H1 (cell line): Measurements from ENCODE around the gene ZNF408.

ENCODE experiments used
- BACH1 ChIP-seq: IDR thresholded peaks from 2 replicates; pipeline ENCODE4 v1.6.1; 2012; ENCODE audit warnings: low read length, improper control_type of control experiment
- CHD2 ChIP-seq: IDR thresholded peaks from 2 replicates; pipeline ENCODE4 v1.6.1; 2012; ENCODE audit warnings: low read length, improper control_type of control experiment
- CREB1 ChIP-seq: IDR thresholded peaks from 2 replicates; pipeline ENCODE4 v1.6.1; 2012; ENCODE audit warnings: inconsistent platforms
- EZH2 ChIP-seq: fragments of 200-600 bp; sonication (generic); IDR thresholded peaks from 2 replicates; pipeline ENCODE4 v1.7.1; 2012; ENCODE audit warnings: low read depth, mild to moderate bottlenecking, moderate library complexity, low read length, inconsistent platforms; ENCODE audit not compliant: severe bottlenecking
- JUND ChIP-seq: IDR thresholded peaks from 2 replicates; pipeline ENCODE4 v1.6.1; 2011; ENCODE audit warnings: mild to moderate bottlenecking, improper control_type of control experiment, low read length
- POLR2AphosphoS5 ChIP-seq: IDR thresholded peaks from 2 replicates; pipeline ENCODE4 v1.6.1; 2011; ENCODE audit warnings: low read depth, low read length
- RAD21 ChIP-seq, 2 experiments: IDR thresholded peaks in 1 of 2; conservative IDR thresholded peaks in 1 of 2; 2 replicates each; pipeline ENCODE4 v1.6.1; 2011; ENCODE audit warnings: low read depth in 2 of 2, low read length in 2 of 2, improper control_type of control experiment in 1 of 2, inconsistent platforms in 1 of 2, mild to moderate bottlenecking in 1 of 2, moderate library complexity in 1 of 2
- ZNF274 ChIP-seq: IDR thresholded peaks from 2 replicates; pipeline ENCODE4 v1.7.0; 2012; ENCODE audit warnings: low read length, borderline replicate concordance; ENCODE audit errors: extremely low read depth
- TF ChIP-seq, protein P1 (sequence below): IDR thresholded peaks from 2 replicates; pipeline ENCODE4 v1.6.1; 2011; ENCODE audit warnings: low read length, improper control_type of control experiment
- TF ChIP-seq, protein P2 (sequence below), 3 experiments: IDR thresholded peaks; 1 replicate in 2 of 3; 2 replicates in 1 of 3; pipeline versions ENCODE4 v1.5.1 to v1.6.1; 2011; ENCODE audit warnings: low read length in 3 of 3, mild to moderate bottlenecking in 3 of 3, inconsistent platforms in 2 of 3, low read depth in 1 of 3, moderate library complexity in 1 of 3; ENCODE audit not compliant: insufficient read depth in 1 of 3; ENCODE audit errors: control extremely low read depth in 1 of 3

DNA sequence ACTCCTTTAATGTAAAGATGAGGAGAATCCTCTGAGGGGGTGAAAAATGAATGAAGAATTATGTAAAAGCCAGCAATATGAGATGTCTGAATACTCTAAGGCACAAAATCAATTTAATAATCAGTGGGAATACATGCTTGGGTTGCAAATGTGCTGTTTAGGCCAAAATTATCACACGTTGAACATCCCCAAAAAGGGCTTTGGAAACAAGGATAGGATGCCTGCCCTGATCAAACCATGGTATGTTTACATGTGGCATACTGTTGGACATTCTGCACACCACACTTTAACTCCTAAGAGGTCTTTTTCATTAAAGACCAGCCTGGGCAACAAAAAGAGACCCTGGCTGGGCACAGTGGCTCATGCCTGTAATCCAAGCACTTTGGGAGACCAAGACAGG lies 44.5 kb downstream of the ZNF408 start:
- TF ChIP-seq, protein P1, sequence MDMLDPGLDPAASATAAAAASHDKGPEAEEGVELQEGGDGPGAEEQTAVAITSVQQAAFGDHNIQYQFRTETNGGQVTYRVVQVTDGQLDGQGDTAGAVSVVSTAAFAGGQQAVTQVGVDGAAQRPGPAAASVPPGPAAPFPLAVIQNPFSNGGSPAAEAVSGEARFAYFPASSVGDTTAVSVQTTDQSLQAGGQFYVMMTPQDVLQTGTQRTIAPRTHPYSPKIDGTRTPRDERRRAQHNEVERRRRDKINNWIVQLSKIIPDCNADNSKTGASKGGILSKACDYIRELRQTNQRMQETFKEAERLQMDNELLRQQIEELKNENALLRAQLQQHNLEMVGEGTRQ, result no peak
- TF ChIP-seq, protein P2, sequence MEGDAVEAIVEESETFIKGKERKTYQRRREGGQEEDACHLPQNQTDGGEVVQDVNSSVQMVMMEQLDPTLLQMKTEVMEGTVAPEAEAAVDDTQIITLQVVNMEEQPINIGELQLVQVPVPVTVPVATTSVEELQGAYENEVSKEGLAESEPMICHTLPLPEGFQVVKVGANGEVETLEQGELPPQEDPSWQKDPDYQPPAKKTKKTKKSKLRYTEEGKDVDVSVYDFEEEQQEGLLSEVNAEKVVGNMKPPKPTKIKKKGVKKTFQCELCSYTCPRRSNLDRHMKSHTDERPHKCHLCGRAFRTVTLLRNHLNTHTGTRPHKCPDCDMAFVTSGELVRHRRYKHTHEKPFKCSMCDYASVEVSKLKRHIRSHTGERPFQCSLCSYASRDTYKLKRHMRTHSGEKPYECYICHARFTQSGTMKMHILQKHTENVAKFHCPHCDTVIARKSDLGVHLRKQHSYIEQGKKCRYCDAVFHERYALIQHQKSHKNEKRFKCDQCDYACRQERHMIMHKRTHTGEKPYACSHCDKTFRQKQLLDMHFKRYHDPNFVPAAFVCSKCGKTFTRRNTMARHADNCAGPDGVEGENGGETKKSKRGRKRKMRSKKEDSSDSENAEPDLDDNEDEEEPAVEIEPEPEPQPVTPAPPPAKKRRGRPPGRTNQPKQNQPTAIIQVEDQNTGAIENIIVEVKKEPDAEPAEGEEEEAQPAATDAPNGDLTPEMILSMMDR (IDR thresholded peaks at IDR 0.05; ENCODE audit: control extremely low read depth in 1 of 3, insufficient read depth in 1 of 3, low read depth in 1 of 3, low read length in 3 of 3), result no peak
- no peak for TF ChIP-seq RAD21 (IDR thresholded peaks at IDR 0.05 in 1 of 2, conservative IDR thresholded peaks at IDR 0.05 in 1 of 2; ENCODE audit: low read depth in 2 of 2, low read length in 2 of 2)
- no peak for TF ChIP-seq EZH2
- no peak for TF ChIP-seq BACH1
- TF ChIP-seq POLR2AphosphoS5, result no peak
- no peak for TF ChIP-seq CREB1
- no peak for TF ChIP-seq JUND
- TF ChIP-seq CHD2, result no peak
- TF ChIP-seq ZNF274, result no peak
